ENCODE data around the gene ETS2. TPM values are rescaled to one million over a fixed set of nuclear protein-coding genes. Genes with fewer than 3 reads are reported as not detected.

The ETS2 gene
- total RNA-seq, 1 experiment from 2014 or later = 35.3 TPM

DNA sequence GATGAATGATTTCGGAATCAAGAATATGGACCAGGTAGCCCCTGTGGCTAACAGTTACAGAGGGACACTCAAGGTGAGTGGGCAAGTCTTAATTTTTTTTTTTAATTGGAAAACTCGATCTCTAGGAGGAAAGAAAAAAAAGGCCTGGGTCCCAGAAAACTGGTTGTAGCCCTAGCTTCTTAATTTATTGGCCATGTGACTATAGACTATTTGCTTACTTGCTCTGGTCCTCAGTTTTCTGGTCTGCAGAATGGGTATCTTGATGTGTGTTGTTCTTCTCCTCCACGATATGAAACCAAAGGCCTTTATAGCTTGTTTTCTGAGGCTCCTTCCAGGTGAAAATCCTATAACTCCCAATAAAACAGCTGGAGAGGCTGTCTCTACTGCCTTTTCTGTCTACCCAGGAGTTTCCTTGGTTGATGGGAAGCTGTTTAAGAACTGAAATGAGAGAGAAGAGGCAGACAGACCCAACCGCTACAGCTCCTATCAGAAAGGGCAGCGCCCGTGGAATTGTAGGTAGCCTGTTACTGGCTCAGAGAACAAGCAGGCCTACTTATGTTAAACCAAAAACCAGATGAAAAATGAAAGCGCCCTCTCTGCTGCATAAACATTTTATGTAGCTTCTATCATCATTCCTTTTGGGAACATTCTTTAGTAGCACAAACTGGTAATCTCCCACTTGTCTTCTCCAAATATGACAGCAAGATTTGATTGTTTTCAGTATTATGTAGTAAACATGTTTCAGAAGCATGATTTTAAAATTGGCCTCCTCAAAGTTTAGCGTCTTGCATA, 4.5 kb downstream of the ETS2 start:
- peaks cover 71 to 77% of the 10 kb centered on the region in 2 experiments for H3K4me1 Mint-ChIP-seq
- Histone ChIP-seq H3T11ph (ENCODE audit: low read length) (no peak overlapping the region), H3K9ac (ENCODE audit: extremely low read depth, insufficient read length, low read length) (no peak overlapping the region), H2AK5ac (ENCODE audit: insufficient read length, low read length) (no peak overlapping the region), H3K56ac (ENCODE audit: insufficient read length, low read depth, low read length) (no peak overlapping the region), H4K91ac (ENCODE audit: insufficient read length, low read depth, low read length) (no peak overlapping the region), H3K4me2 (ENCODE audit: insufficient read depth, insufficient read length, low read length) (no peak overlapping the region), H3K27me3 (ENCODE audit: insufficient read depth, low read length) (no peaks in the 10 kb centered on the region), H3K14ac (ENCODE audit: insufficient read depth, low read length) (no peak overlapping the region), H3K27ac (ENCODE audit: insufficient read length, low read depth, low read length) (no peak overlapping the region), H2AFZ (ENCODE audit: low read length) (no peak overlapping the region), H3K79me2 (ENCODE audit: insufficient read depth, low read length) (peaks cover 24% of the 10 kb centered on the region; the same call in 1 of the 2 replicates), H2BK120ac (ENCODE audit: low read depth, low read length, poor library complexity, severe bottlenecking) (no peak overlapping the region), H3K18ac (ENCODE audit: insufficient read length, low read depth, low read length) (no peak overlapping the region), H3K79me1 (ENCODE audit: insufficient read depth, low read depth, low read length, poor library complexity, severe bottlenecking) (peaks cover 10% of the 10 kb centered on the region), H4K20me1 (ENCODE audit: control insufficient read depth, insufficient read depth, insufficient read length) (no peaks in the 10 kb centered on the region), H4K5ac (ENCODE audit: insufficient read length, low read depth, low read length) (no peak overlapping the region), H4K8ac (replicated peaks; ENCODE audit: insufficient read length, low read depth, low read length) (no peak overlapping the region), H3K4me1 (ENCODE audit: insufficient read depth, low read length) (peaks cover 24% of the 10 kb centered on the region), H2BK15ac (ENCODE audit: low read depth, low read length) (no peak overlapping the region), H3K4ac (ENCODE audit: low read depth, low read length) (no peak overlapping the region), H2BK20ac (ENCODE audit: low read depth, low read length, poor library complexity, severe bottlenecking) (no peak overlapping the region), H3K23me2 (ENCODE audit: insufficient read length, low read depth, low read length, poor library complexity, severe bottlenecking) (peaks cover 14% of the 10 kb centered on the region), H3K9me3 (ENCODE audit: control insufficient read depth, low read depth, low read length) (no peaks in the 10 kb centered on the region), H2BK12ac (ENCODE audit: insufficient read length, low read depth, low read length) (no peak overlapping the region), H2BK5ac (ENCODE audit: insufficient read length, low read length) (no peak overlapping the region), H3K23ac (ENCODE audit: insufficient read length, low read depth, low read length) (no peak overlapping the region)
- H3K27ac Mint-ChIP-seq = peak overlapping the region in 2 of 3 experiments; percentile 67 to 90; a peak in 6 of 7 replicates
- peak; percentile 21 for DNase-seq
- H3K36me3 Mint-ChIP-seq (ENCODE audit: insufficient read depth in 1 of 3, low read depth in 3 of 3) = peaks cover 32 to 50% (median 42%) of the 10 kb centered on the region in 3 experiments
- H3K27me3 Mint-ChIP-seq (ENCODE audit: low read depth) = no peaks in the 10 kb centered on the region
- no peak for TF ChIP-seq CTCF (conservative IDR thresholded peaks at IDR 0.05)
- H3K9me3 Mint-ChIP-seq = no peaks in the 10 kb centered on the region; a peak in 1 of 5 replicates
- peak overlapping the region in 1 of 2 experiments; percentile 23; a peak in 1 of 5 replicates for H3K4me3 Mint-ChIP-seq
- WGBS (ENCODE audit: extremely low coverage, insufficient read length, low lambda C conversion rate) = no CpG with 5 or more reads among the region's 8 CpGs

Measured in H9 (cell line).